ENCODE data around the gene ABCC4. TPM values are rescaled to one million over a fixed set of nuclear protein-coding genes. Genes with fewer than 3 reads are reported as not detected.

The ABCC4 gene
- total RNA-seq, 1 experiment from 2014 or later: 26.3 TPM

DNA sequence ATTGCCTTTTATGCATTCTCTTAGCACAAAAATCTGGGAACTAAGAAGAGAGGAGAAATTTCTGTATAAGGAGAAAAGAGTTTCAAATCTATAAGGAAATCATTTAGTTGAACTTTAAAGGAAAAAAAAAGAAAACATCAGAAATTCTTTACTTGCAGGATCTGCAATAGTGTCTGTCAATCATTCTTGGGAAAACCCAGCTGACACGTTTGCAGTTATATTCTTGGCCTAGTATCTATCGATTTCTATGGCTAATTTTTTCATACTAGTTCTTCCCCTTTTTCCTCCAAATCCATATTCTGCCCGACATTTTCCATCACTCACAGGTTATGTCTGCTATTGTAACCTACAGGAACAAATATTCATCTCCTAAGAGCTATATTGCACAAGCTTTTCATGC lies 160.7 kb downstream of the ABCC4 start:
- Histone ChIP-seq H3K9ac (ENCODE audit: low read length) (no peak overlapping the region), H3K79me2 (ENCODE audit: insufficient read depth, low read length) (no peaks in the 10 kb centered on the region; the same call in 1 of the 2 replicates), H3K27me3 (ENCODE audit: insufficient read depth, low read length) (no peaks in the 10 kb centered on the region), H3K36me3 (ENCODE audit: control insufficient read depth in 1 of 2, insufficient read depth in 2 of 2, low read length in 2 of 2) (no peaks in the 10 kb centered on the region; a peak in 1 of 4 replicates), H3K4me2 (ENCODE audit: low read length) (no peak overlapping the region), H3K9me3 (ENCODE audit: control insufficient read depth in 1 of 2, insufficient read depth in 1 of 2, low read depth in 1 of 2, low read length in 2 of 2) (no peaks in the 10 kb centered on the region), H3K4me3 (replicated peaks in 1 of 2; ENCODE audit: low read depth in 1 of 2, low read length in 2 of 2) (no peak overlapping the region), H3K9me2 (ENCODE audit: insufficient read depth) (no peaks in the 10 kb centered on the region), H3K27ac (ENCODE audit: low read depth, low read length) (no peak overlapping the region), H4K20me1 (ENCODE audit: insufficient read depth) (0 out of 2 replicates have a peak, but pooled peaks cover 4% of the 10 kb centered on the region), H3K4me1 (ENCODE audit: control insufficient read depth in 1 of 2, insufficient read depth in 2 of 2, low read length in 2 of 2) (no peaks in the 10 kb centered on the region), H2AFZ (ENCODE audit: low read depth, low read length, poor library complexity, severe bottlenecking) (no peak overlapping the region)
- intact Hi-C loops (cut with micrococcal nuclease): no loop called here
- TF ChIP-seq POLR2A (IDR thresholded peaks at IDR 0.05; ENCODE audit: borderline replicate concordance, extremely low read depth, insufficient read depth, insufficient read length): no peak
- TF ChIP-seq, protein P1, sequence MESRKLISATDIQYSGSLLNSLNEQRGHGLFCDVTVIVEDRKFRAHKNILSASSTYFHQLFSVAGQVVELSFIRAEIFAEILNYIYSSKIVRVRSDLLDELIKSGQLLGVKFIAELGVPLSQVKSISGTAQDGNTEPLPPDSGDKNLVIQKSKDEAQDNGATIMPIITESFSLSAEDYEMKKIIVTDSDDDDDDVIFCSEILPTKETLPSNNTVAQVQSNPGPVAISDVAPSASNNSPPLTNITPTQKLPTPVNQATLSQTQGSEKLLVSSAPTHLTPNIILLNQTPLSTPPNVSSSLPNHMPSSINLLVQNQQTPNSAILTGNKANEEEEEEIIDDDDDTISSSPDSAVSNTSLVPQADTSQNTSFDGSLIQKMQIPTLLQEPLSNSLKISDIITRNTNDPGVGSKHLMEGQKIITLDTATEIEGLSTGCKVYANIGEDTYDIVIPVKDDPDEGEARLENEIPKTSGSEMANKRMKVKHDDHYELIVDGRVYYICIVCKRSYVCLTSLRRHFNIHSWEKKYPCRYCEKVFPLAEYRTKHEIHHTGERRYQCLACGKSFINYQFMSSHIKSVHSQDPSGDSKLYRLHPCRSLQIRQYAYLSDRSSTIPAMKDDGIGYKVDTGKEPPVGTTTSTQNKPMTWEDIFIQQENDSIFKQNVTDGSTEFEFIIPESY (IDR thresholded peaks at IDR 0.05; ENCODE audit: extremely low read depth, insufficient replicate concordance, low read length): no peak
- TF ChIP-seq JUND (IDR thresholded peaks at IDR 0.05): no peak
- no peak for TF ChIP-seq TCF7L2 (IDR thresholded peaks at IDR 0.05; ENCODE audit: borderline replicate concordance, extremely low read depth, insufficient read depth, insufficient read length)
- no peak for TF ChIP-seq ELF1 (IDR thresholded peaks at IDR 0.05; ENCODE audit: borderline replicate concordance, low read depth)
- TF ChIP-seq CBX3 (IDR thresholded peaks at IDR 0.05; ENCODE audit: low read depth): no peak
- TF ChIP-seq, protein P2, sequence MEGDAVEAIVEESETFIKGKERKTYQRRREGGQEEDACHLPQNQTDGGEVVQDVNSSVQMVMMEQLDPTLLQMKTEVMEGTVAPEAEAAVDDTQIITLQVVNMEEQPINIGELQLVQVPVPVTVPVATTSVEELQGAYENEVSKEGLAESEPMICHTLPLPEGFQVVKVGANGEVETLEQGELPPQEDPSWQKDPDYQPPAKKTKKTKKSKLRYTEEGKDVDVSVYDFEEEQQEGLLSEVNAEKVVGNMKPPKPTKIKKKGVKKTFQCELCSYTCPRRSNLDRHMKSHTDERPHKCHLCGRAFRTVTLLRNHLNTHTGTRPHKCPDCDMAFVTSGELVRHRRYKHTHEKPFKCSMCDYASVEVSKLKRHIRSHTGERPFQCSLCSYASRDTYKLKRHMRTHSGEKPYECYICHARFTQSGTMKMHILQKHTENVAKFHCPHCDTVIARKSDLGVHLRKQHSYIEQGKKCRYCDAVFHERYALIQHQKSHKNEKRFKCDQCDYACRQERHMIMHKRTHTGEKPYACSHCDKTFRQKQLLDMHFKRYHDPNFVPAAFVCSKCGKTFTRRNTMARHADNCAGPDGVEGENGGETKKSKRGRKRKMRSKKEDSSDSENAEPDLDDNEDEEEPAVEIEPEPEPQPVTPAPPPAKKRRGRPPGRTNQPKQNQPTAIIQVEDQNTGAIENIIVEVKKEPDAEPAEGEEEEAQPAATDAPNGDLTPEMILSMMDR (IDR thresholded peaks at IDR 0.05 in 2 of 3, conservative IDR thresholded peaks at IDR 0.05 in 1 of 3; ENCODE audit: borderline replicate concordance in 1 of 3, insufficient read depth in 1 of 3, low read depth in 2 of 3, low read length in 2 of 3): no peak
- no peak for TF ChIP-seq RAD21 (IDR thresholded peaks at IDR 0.05; ENCODE audit: low read depth)
- ChIA-PET POLR2A (interaction anchor here (1.1 kb wide), 1 partner anchor 21 kb away, joined by 7 read pairs; no protein-coding TSS in a partner anchor), RAD21 (ENCODE audit: low non-redundant PET in 1 of 2, low total read pairs in 2 of 2, uncharacterized antibody in 2 of 2, unreplicated experiment in 2 of 2) (no interaction called here), CTCF (interaction anchor here (1.6 kb wide), 1 partner anchor 264 kb away, joined by 3 read pairs; no protein-coding TSS in a partner anchor)
- no peak for DNase-seq (ENCODE audit: low read depth, low spot score)
- no peak for ATAC-seq
- no TSS peak for BruUV-seq (replicated peaks)
